CD14-positive monocyte (primary cell): Measurements from ENCODE around the gene ZC3H8. TPM values are rescaled to one million over a fixed set of nuclear protein-coding genes. Genes with fewer than 3 reads are reported as not detected.
A peak's percentile ranks its signal among the peaks of the same experiment; 100 is the strongest.

ENCODE experiments used
- DNase-seq, 3 donors: peaks; one replicate each; pipeline ENCODE4 v3.0.0-alpha.2; 2011 to 2022
- H2AFZ ChIP-seq: 2 replicates; pipeline ENCODE4 v1.6.0; 2012; ENCODE audit warnings: mild to moderate bottlenecking, low read depth, low read length, inconsistent platforms; ENCODE audit not compliant: insufficient read depth, poor library complexity, severe bottlenecking
- H3K27ac ChIP-seq, 2 donors: 1 replicate in 1 of 2; 2 replicates in 1 of 2; pipeline ENCODE4 v1.5.1; 2012 to 2013; ENCODE audit warnings: low read length in 2 of 2, control low read depth in 1 of 2, inconsistent platforms in 1 of 2, low read depth in 1 of 2, mild to moderate bottlenecking in 1 of 2
- H3K27me3 ChIP-seq, 2 donors: one replicate each; pipeline versions ENCODE4 v1.6.0 to v1.6.1; 2011 to 2013; ENCODE audit warnings: low read length in 2 of 2; ENCODE audit not compliant: control insufficient read depth in 2 of 2, insufficient read depth in 2 of 2
- H3K36me3 ChIP-seq, 2 donors: replicated peaks in 1 of 2; 1 replicate in 1 of 2; 2 replicates in 1 of 2; pipeline versions ENCODE4 v1.5.1 to v1.6.1; 2012 to 2013; ENCODE audit warnings: low read length in 2 of 2, control low read depth in 1 of 2, inconsistent platforms in 1 of 2, mild to moderate bottlenecking in 1 of 2; ENCODE audit not compliant: insufficient read depth in 2 of 2, control insufficient read depth in 1 of 2
- H3K4me1 ChIP-seq, 2 donors: 1 replicate in 1 of 2; 2 replicates in 1 of 2; pipeline versions ENCODE4 v1.5.1 to v1.6.1; 2012 to 2013; ENCODE audit warnings: low read length in 2 of 2, control low read depth in 1 of 2, inconsistent platforms in 1 of 2, mild to moderate bottlenecking in 1 of 2, moderate library complexity in 1 of 2; ENCODE audit not compliant: insufficient read depth in 2 of 2, control insufficient read depth in 1 of 2
- H3K4me2 ChIP-seq: replicated peaks from 2 replicates; pipeline ENCODE3; 2012; ENCODE audit warnings: low read length, moderate library complexity, mild to moderate bottlenecking; ENCODE audit not compliant: poor library complexity, severe bottlenecking; ENCODE audit errors: extremely low read depth
- H3K4me3 ChIP-seq, 3 experiments: fragments of 200-600 bp in 1 of 3; sonication (generic) in 1 of 3; replicated peaks in 1 of 3; 1 replicate in 2 of 3; 2 replicates in 1 of 3; pipeline ENCODE4 v1.5.1; 2011 to 2013; ENCODE audit warnings: low read length in 3 of 3, mild to moderate bottlenecking in 3 of 3, control low read depth in 2 of 3, low read depth in 2 of 3, inconsistent platforms in 1 of 3, moderate library complexity in 1 of 3
- H3K79me2 ChIP-seq: 2 replicates; pipeline ENCODE4 v1.6.0; 2012; ENCODE audit warnings: mild to moderate bottlenecking, control low read depth, inconsistent platforms, low read length, moderate library complexity; ENCODE audit not compliant: insufficient read depth
- H3K9ac ChIP-seq: 2 replicates; pipeline ENCODE4 v1.6.0; 2017; ENCODE audit warnings: low read length, mild to moderate bottlenecking; ENCODE audit not compliant: insufficient read depth, poor library complexity, severe bottlenecking
- H3K9me3 ChIP-seq, 2 donors: replicated peaks in 1 of 2; 1 replicate in 1 of 2; 2 replicates in 1 of 2; pipeline versions ENCODE4 v1.5.1 to v1.6.1; 2012 to 2013; ENCODE audit warnings: low read length in 2 of 2, control low read depth in 1 of 2; ENCODE audit not compliant: control insufficient read depth in 1 of 2, insufficient read depth in 1 of 2
- H4K20me1 ChIP-seq: 2 replicates; pipeline ENCODE4 v1.6.0; 2012; ENCODE audit warnings: mild to moderate bottlenecking, low read length, control low read depth, moderate library complexity; ENCODE audit not compliant: insufficient read depth
- H3K27ac Mint-ChIP-seq, 7 donors: one replicate each; pipeline ENCODE4 v1.8.0; 2020; ENCODE audit warnings: mild to moderate bottlenecking in 7 of 7, mixed read lengths in 7 of 7, moderate library complexity in 6 of 7, inconsistent platforms in 2 of 7
- H3K27me3 Mint-ChIP-seq, 3 donors: one replicate each; pipeline ENCODE4 v1.8.0; 2021 to 2022; ENCODE audit warnings: low read depth in 3 of 3, mild to moderate bottlenecking in 3 of 3, mixed read lengths in 3 of 3, moderate library complexity in 3 of 3, inconsistent platforms in 1 of 3
- H3K36me3 Mint-ChIP-seq, 2 donors: one replicate each; pipeline ENCODE4 v1.8.0; 2020; ENCODE audit warnings: mixed read lengths in 2 of 2, inconsistent platforms in 1 of 2, mild to moderate bottlenecking in 1 of 2
- H3K4me1 Mint-ChIP-seq: one replicate; pipeline ENCODE4 v1.8.0; 2020; ENCODE audit warnings: mild to moderate bottlenecking, mixed read lengths
- H3K4me3 Mint-ChIP-seq, 2 donors: one replicate each; pipeline ENCODE4 v1.8.0; 2020; ENCODE audit warnings: mild to moderate bottlenecking in 2 of 2, mixed read lengths in 2 of 2, moderate library complexity in 1 of 2
- H3K9me3 Mint-ChIP-seq, 7 donors: one replicate each; pipeline ENCODE4 v1.8.0; 2020 to 2022; ENCODE audit warnings: mixed read lengths in 7 of 7, mild to moderate bottlenecking in 6 of 7, moderate library complexity in 6 of 7, inconsistent platforms in 2 of 7
- CTCF ChIP-seq: fragments of 200-600 bp; IDR thresholded peaks from one replicate; pipeline ENCODE4 v1.8.0; 2022; ENCODE audit warnings: antibody characterized with exemption, mild to moderate bottlenecking
- WGBS: methylation state at CpG from one replicate; pipeline ENCODE4 v1.1.5; 2013; ENCODE audit warnings: missing lambda C conversion rate; ENCODE audit not compliant: insufficient coverage; 5-methylcytosine and 5-hydroxymethylcytosine counted together
- intact Hi-C, 2 donors: fragments of 100-400 bp; cut with micrococcal nuclease; formaldehyde crosslinking; loops; one replicate each; pipeline versions ENCODE4 v1.15.0 to v1.15.1; 2023
- polyA plus RNA-seq, 3 donors: library from polyadenylated mRNA; depleted of rRNA in 1 of 3; unstranded in 2 of 3; stranded (reverse) in 1 of 3; fragments of 300-500 nt in 2 of 3; fragments of >200 nt in 1 of 3; fragmentation: Illumina TruSeq in 2 of 3; gene quantifications; 1 replicate in 2 of 3; 2 replicates in 1 of 3; pipeline ENCODE4 v1.2.3, GENCODE V29; 2012 to 2021

The ZC3H8 gene
- polyA plus RNA-seq, 3 donors = 2.3 to 6.9 (median 2.3) TPM

DNA sequence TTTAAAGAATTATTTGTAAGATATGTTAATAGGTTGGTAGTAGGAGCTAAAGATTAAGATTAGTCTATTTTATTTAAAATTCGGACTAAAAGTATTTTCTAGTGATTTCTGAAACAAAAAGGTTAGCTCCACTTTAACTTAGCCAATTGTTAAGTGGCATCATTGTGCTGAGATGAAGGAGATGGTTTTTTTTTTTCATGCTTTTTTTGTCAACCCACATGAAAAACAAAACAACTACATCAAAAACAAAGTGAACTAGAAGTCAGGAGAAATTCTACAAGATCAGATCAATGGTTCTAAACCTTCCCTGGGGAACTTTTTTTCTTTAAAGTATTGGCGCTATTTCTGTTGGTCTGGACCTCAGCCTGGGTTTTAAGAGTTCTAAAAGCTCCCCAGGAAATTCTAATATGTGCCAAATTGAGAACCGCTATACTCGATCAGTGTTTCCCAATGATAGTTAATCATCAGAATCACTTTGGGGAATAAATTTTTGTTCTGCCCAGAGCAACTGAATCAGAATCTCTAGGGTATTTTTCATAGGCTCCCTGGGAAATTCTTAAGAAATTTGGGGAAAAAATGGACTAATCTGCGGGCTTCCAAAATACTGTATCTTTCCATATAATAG is 22.9 kb upstream of the ZC3H8 start:
- H3K4me3 Mint-ChIP-seq = no peak overlapping the region
- H3K36me3 ChIP-seq = no peaks in the 10 kb centered on the region
- peaks cover 6% of the 10 kb centered on the region for H3K4me1 Mint-ChIP-seq
- no peak for TF ChIP-seq CTCF
- no peak overlapping the region for H3K27ac Mint-ChIP-seq
- H3K4me2 ChIP-seq = no peak overlapping the region
- no CpG with 5 or more reads among the region's 5 CpGs for WGBS
- H3K27me3 ChIP-seq = no peaks in the 10 kb centered on the region
- H3K9me3 Mint-ChIP-seq = no peaks in the 10 kb centered on the region
- DNase-seq = no peak
- intact Hi-C loops = loop anchor here in 1 of 2 donors (10.0 kb wide), 1 partner anchor 223 kb away; the partner anchor contains the start of gene TMEM87B
- peaks cover 22% of the 10 kb centered on the region for H3K79me2 ChIP-seq
- H3K9me3 ChIP-seq = no peaks in the 10 kb centered on the region
- no peak overlapping the region for H3K4me3 ChIP-seq
- no peaks in the 10 kb centered on the region for H4K20me1 ChIP-seq
- H2AFZ ChIP-seq = no peak overlapping the region
- peaks cover 3 to 12% of the 10 kb centered on the region in 2 donors for H3K4me1 ChIP-seq
- H3K9ac ChIP-seq = no peak overlapping the region
- peaks cover 2% of the 10 kb centered on the region in 2 donors for H3K36me3 Mint-ChIP-seq
- H3K27me3 Mint-ChIP-seq = no peaks in the 10 kb centered on the region
- H3K27ac ChIP-seq = no peak overlapping the region

GRCh38 chr2:112276954-112277353 is 22.1 kb upstream of the ZC3H8 start:
- no peak for DNase-seq
- Histone ChIP-seq H3K27me3 (no peaks in the 10 kb centered on the region), H3K9me3 (no peaks in the 10 kb centered on the region), H3K4me1 (peaks cover 3 to 12% of the 10 kb centered on the region in 2 donors), H3K4me2 (peak overlapping the region; percentile 80), H3K4me3 (peak overlapping the region in 1 of 3 experiments; percentile 83), H3K9ac (no peak overlapping the region), H4K20me1 (no peaks in the 10 kb centered on the region), H3K79me2 (peaks cover 22% of the 10 kb centered on the region), H3K27ac (no peak overlapping the region), H2AFZ (peak overlapping the region; percentile 80), H3K36me3 (no peaks in the 10 kb centered on the region)
- peaks cover 6% of the 10 kb centered on the region for H3K4me1 Mint-ChIP-seq
- WGBS = no CpG with 5 or more reads among the region's 5 CpGs
- no peak overlapping the region for H3K27ac Mint-ChIP-seq
- TF ChIP-seq CTCF = no peak
- peaks cover 2% of the 10 kb centered on the region in 2 donors for H3K36me3 Mint-ChIP-seq
- H3K4me3 Mint-ChIP-seq = no peak overlapping the region
- intact Hi-C loops = loop anchor here in 1 of 2 donors (10.0 kb wide), 1 partner anchor 222 kb away; the partner anchor contains the start of gene TMEM87B
- no peaks in the 10 kb centered on the region for H3K27me3 Mint-ChIP-seq
- H3K9me3 Mint-ChIP-seq = no peaks in the 10 kb centered on the region
